Sciatic nerve (tissue), 2 donors: ENCODE measurements around the gene UBE2K. TPM values are rescaled to one million over a fixed set of nuclear protein-coding genes. Genes with fewer than 3 reads are reported as not detected.
A peak's percentile ranks its signal among the peaks of the same experiment; 100 is the strongest.
"Not testable (repeated sequence)": the region's sequence is repeated elsewhere in the genome, so short reads cannot be mapped to it uniquely, and the experiment has no call there.

ENCODE experiments used
- ATAC-seq: fragments of 200-7000 bp; cut with Tn5 transposase; one replicate; pipeline ENCODE4 v1.9.1; 2020; ENCODE audit warnings: mild to moderate bottlenecking, moderate library complexity
- DNase-seq: peaks from one replicate; pipeline ENCODE4 v3.0.0-alpha.2; 2020; ENCODE audit warnings: low spot score
- intact Hi-C: fragments of 100-400 bp; cut with DNase I; formaldehyde crosslinking; loops from one replicate; pipeline ENCODE4 v1.14.2; 2022
- total RNA-seq: library from RNA; stranded (reverse); fragmentation: NEBNext Ultra II Directional; extraction: Animal tissue kit (Norgen Biotek cat#: 25700); gene quantifications from one replicate; pipeline ENCODE4 v1.2.1, GENCODE V29; 2021
- donor health status: DM: no; HTN: no; CAD: no.
- donor health status: DM: no; HTN: no; CAD: no.

UBE2K gene
- total RNA-seq, 1 donor from 2014 or later, result 51.0 TPM

DNA sequence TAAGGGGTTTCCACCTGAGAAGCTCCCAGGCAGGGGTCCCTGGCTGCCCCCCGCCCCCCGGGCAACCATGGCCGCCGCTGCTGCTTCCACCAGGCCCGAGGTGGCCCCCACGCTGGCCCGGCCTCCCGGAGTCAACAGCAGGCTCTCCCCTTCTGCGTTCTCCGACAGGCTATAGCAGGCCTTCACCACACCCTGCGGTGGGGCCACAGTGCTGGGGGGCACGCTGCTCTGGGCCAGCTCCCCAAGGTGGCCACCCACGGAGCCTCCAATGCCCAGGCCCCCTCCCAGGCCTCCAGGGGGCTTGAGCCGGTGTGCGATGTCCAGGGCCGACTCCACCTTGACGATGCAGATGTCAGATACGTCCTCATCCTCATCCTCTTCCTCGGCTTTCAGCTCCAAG is 72.5 kb downstream of the UBE2K start:
- no peak for DNase-seq
- no peak for ATAC-seq
- intact Hi-C loops, result no loop called here

DNA sequence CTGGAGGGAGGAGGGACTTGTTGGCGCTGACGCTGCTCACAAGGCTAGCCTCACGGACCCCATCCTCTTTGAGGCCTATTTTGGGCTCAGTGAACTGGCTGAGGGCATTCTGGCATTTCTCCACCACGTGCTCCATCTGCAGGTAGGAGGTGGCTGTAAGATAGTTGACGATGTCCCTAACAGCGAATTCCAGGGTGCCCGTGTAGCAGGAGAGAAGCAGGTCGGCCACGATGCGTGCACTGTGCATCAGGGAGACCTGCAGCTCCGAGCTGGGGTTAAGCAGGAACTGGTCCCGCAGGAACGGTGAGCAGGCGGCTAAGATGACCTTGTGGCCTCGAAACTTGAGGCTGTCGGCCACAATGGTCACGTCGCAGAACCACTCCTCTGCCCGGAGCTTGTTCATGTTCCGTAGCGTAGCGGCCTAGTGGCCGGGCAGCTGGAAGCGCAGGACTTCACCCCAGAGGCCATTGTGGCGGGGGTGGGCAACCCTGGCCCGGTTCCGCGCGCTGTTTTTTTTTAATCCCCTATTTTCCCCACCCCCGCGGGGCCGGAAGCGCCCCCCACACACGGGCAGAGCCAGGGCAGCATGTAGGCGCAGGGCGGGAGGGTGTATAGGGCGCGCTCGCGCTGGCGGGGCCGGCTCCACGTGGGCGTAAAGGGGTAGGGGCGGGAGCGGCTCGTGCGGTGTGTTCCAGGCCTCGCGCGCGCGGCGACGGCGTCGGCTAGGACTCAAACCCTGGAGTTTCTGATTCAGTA is 73.2 kb downstream of the UBE2K start:
- ATAC-seq (peak; percentile 42), DNase-seq (no peak)
- intact Hi-C loops, result no loop called here

DNA sequence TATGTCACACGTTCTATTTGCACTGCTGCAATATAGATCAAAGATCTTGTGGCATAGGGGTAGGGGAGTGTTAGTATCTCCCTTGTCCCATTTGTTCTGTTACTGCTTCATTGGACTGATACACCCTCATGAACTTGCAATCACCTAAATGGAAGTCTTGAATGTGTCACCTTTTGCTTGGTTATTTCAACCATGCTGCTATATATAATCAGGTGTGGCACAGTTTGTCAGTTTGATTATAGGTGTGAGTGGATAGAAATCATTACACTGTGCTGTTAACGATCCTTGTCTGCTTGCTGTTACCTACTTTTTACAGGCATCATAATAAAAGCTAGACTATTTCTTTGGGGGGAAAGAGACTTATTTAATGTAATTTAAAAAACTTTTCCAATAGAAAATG is 84.1 kb downstream of the UBE2K start:
- DNase-seq, ATAC-seq, intact Hi-C loops: not testable (repeated sequence)

DNA sequence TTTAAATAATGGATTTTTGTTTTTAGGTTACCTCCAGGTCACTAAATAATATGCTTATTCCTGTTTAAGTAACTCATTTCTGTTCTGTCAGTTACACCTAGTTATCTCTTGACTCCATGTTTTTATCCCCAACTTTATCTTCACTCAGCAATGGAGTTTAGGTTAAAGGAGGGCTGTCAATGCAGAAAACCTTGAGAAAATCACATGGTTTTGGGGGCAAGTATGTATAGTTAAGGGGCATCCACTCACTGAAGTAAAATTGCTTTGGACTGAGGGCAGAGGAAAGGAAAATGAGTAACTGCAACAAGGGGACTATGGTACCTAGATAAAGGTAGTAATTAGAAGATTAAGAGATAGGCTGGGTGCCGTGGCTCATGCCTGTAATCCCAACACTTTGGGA is 87.1 kb downstream of the UBE2K start:
- DNase-seq (no peak), ATAC-seq (no peak)
- intact Hi-C loops, result no loop called here

DNA sequence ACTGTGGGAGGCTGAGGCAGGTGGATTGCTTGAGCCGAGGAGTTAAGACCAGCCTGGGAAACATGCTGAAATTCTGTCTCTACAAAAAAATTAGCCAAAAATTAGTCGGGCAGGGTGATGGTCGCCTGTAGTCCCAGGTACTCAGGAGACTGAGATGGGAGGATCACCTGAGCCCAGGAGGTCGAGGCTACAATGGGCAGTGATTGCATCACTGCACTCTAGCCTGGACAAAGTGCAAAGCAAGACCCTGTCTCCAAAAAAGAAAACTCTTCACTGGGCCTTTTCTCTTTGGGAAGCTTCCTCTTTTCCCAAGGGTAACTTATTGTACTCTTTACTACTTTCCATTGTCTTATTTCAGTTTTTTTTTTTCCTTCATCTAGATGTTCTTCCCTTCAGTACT is 88.9 kb downstream of the UBE2K start:
- ATAC-seq (no peak), DNase-seq (no peak)
- intact Hi-C loops, result no loop called here

DNA sequence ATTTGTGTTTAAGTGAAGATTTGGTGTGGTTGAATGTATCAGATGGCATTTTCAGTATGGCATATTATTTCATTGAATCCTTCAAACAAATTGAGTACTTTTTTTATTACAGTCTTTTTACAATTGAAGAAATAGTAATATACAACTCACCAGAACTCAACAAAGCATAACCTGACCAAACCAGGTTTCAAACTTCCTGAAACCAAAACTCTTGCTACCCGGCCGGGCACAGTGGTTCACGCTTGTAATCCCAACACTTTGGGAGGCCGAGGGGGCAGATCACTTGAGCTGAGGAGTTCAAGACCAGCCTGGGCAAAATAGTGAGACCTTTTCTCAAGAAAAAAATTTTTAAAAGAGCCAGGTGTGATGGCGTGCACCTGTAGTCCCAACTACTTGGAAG is 94.2 kb downstream of the UBE2K start:
- intact Hi-C loops, result no loop called here
- DNase-seq, result no peak
- ATAC-seq, result no peak

DNA sequence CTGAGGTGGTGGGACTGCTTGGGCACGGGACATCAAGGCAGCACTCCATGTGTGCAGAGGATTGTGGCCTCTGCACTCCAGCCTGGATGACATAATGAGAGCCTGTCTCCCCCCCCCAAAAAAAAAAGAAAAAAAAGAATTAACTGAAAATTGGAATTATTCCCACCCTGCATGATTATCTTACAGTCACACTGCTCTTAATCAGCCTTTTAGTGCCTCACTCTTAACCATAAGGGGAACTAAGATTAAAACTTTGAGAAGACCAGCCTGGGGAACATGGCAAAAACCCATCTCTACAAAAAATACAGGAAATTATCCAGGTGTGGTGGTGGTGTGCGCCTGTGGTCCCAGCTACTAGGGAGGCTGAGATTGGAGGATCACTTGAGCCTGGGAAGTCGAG is 94.6 kb downstream of the UBE2K start:
- ATAC-seq (no peak), DNase-seq (no peak)
- intact Hi-C loops, result no loop called here

DNA sequence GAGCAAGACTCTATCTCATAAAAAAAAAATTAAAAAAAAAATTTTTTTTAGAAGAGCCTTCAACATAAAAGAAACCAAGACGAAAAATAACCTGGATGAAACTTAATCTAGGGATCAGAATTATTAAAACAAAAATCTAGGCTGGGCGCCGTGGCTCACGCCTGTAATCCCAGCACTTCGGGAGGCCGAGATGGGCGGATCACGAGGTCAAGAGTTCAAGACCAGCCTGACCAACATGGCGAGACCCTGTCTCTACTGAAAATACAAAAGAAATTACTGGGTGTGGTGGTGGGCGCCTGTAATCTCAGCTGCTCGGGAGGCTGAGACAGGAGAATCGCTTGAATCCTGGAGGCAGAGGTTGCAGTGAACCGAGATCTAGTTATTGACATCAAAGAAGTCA is 95.0 kb downstream of the UBE2K start:
- intact Hi-C loops, ATAC-seq, DNase-seq: not testable (repeated sequence)

DNA sequence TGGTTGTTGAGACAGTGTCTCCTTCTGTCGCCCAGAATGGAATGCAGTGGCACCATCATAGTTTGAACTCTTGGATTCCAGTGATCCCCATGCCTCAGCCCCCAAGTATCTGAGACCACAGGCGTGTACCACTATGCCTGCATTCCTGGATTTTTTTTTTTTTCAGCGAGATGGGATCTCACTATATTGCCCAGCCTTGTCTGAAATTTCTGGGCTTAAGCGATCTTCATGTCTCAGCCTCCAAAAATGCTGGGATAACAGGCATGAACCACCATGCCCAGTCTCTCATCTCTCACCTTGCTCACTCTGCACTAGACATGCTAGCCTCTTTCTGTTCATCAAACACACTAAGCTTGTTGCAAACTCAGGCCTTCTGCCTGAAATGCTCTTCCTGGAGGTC is 104.1 kb downstream of the UBE2K start:
- DNase-seq (no peak), ATAC-seq (no peak)
- intact Hi-C loops, result no loop called here

DNA sequence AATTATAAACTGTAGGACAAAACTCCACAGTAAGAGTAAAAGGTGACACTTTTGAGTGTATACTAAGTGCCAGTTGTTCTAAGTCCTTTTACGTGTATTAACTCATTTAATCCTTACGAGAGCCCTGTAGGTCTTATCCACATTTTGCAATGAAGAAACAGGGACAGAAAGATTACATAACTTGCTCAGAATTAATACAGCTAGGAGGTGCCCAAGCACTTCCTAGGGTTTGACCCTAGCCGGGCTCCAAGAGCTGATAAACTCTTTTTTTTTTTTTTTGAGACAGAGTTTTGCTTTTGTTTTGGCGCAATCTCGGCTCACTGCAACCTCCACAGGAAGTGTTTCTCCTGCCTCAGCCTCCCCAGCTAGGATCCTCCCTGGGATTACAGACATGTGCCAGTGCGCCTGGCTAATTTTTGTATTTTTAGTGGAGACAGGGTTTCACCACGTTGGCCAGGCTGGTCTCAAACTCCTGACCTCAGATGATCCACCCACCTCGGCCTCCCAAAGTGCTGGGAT is 110.4 kb downstream of the UBE2K start:
- ATAC-seq (no peak), DNase-seq (no peak)
- intact Hi-C loops, result no loop called here

DNA sequence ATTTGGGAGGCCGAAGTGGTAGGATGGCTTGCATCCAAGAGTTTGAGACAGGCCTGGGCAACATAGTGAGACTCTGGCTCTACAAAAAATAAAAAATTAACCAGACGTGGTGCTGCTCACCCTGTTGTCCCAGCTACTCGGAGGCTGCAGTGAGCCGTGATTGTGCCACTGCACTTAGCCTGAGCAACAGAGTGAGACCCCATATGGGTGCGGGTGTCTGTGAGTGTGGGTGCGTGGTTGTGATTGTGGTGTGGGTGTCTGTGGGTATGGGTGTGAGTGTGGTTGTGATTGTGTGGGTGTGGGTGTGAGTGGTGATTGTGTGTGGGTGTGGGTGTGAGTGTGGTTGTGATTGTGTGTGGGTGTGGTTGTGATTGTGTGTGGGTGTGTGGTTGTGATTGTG is 114.6 kb downstream of the UBE2K start:
- no peak for DNase-seq
- ATAC-seq, result no peak
- intact Hi-C loops, result no loop called here

DNA sequence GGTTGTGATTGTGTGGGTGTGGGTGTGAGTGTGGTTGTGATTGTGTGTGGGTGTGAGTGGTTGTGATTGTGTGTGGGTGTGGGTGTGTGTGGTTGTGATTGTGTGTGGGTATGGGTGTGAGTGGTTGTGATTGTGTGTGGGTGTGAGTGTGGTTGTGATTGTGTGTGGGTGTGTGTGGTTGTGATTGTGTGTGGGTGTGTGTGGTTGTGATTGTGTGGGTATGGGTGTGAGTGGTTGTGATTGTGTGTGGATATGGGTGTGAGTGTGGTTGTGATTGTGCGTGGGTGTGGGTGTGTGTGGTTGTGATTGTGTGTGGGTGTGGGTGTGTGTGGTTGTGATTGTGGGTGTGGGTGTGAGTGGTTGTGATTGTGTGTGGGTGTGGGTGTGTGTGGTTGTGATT is 115.1 kb downstream of the UBE2K start:
- ATAC-seq, DNase-seq, intact Hi-C loops: not testable (repeated sequence)

DNA sequence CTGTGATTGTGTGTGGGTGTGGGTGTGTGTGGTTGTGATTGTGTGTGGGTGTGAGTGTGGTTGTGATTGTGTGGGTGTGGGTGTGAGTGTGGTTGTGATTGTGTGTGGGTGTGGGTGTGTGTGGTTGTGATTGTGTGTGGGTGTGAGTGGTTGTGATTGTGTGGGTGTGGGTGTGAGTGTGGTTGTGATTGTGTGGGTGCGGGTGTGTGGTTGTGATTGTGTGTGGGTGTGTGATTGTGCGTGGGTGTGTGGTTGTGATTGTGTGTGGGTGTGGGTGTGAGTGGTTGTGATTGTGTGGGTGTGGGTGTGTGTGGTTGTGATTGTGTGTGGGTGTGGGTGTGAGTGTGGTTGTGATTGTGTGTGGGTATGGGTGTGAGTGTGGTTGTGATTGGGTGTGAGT is 115.8 kb downstream of the UBE2K start:
- intact Hi-C loops, ATAC-seq, DNase-seq: not testable (repeated sequence)

DNA sequence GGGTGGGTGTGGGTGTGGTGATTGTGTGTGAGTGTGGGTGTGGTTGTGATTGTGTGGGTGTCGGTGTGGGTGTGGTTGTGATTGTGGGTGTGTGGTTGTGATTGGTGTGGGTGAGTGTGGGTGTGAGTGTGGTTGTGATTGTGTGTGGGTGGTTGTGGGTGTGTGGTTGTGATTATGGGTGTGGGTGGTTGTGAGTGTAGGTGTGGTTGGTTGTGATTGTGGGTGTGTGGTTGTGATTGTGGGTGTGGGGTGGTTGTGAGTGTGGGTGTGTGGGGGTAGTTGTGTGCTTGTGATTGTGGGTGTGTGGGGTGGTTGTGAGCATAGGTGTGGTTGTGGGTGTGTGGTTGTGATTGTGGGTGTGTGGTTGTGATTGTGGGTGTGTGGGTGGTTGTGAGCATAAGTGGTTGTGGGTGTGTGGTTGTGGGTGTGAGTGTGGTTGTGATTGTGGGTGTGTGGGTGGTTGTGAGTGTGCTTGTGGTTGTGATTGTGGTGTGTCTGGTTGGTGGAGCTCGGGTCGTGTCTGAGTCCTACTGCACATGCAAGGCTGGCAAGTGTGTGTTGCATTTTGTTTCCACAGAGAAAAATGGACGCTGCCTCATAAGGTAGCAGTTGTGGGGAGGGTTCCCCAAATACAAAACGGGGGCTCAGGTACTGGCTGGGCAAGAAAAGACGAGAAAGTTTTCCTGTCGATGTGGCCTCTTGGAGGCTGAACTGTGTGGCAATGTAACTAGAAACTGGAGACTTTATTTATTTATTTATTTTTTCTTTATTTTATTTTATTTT is 116.7 kb downstream of the UBE2K start:
- DNase-seq, result no peak
- intact Hi-C loops, result no loop called here
- ATAC-seq, result no peak

DNA sequence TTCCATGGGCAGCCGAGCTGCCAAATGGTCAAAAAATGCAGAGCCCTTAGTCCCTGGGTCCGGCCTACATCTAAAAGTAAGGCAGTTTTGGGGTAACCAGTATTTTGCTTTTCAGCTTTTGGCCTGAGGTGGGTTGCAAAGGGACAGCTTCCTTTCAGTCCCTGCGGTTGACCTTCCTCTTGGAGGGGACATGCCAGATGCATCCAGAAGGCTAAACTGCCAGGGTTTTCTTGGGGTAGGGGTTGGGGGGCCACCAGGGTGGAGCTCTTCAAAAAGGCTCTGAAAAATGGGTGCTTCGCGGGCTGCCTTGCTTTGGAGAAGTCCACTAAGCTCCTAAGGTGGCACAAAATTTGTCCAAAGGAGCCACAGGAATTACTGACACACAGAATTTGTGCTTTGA is 120.7 kb downstream of the UBE2K start:
- intact Hi-C loops, result no loop called here
- no peak for ATAC-seq
- DNase-seq, result no peak

DNA sequence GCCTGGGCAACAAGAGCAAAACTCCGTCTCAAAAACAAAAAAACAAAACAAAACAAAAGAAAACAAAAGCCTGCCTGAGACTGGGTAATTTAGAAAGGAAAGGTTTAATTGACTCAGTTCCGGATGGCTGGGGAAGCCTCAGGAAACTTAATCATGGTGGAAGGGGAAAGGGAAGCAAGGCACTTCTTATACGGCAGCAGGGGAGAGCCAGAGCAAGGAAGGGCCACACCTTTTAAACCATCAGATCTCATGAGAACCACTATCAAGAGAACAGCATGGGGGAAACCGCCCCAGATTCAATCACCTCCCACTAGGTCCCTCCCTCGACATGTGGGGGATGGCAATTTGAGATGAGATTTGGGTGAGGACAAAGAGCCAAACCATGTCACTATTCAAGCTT is 122.2 kb downstream of the UBE2K start:
- intact Hi-C loops, result no loop called here
- DNase-seq (no peak), ATAC-seq (no peak)

DNA sequence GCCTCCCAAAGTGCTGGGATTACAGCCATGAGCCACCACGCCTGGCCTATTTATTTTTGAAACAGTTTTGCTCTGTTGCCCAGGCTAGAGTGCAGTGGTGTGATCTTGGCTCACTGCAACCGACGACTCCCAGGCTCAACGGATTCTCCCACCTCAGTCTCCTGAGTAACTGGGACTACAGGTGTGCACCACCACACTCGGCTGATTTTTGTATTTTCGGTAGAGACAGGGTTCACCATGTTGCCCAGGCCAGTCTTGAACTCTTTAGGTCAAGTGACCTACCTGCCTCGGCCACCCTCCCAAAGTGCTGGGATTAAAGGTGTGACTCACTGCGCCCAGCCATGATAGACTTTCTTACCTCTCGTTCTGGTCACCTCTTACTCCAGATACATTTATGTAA is 124.0 kb downstream of the UBE2K start:
- ATAC-seq, result no peak
- no peak for DNase-seq
- intact Hi-C loops, result no loop called here

DNA sequence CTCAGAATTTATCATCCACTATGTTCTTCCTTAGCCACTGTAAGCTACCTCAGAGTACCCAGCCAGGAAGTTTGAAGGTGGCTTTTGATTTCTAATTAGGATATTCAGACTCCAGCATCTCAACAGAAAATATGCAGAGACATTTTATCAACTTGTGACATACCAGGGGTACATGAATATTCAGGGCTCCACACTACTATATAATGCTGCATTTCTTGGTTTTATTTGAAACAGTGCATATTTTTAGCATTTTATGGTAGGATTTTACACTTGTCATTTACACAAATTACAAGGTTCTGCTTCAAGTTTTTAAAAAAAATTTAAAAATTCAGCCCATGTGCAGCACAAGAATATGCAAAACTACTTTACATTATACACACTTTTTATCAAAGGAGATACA is 124.7 kb downstream of the UBE2K start:
- ATAC-seq, result no peak
- no peak for DNase-seq
- intact Hi-C loops, result no loop called here

DNA sequence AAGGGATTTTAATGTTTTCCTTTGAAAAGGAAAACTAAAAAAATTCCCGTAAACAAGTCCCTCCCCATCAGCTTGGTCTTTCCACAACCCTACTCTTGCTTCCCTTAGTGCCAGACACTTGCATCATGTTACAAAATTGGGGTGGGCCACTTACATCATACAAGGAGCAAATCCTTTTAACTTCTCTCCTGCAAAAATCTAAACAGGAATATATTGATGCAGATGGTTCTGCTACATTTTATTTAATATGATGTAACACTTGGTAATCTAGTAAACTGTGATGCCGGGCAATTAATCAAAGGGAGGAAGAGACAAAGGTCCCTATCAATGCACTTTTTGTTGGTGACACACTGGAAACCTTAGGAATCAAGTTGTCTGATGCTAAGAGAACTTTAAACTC is 125.3 kb downstream of the UBE2K start:
- peak; percentile 62 for ATAC-seq
- no peak for DNase-seq
- intact Hi-C loops, result no loop called here

DNA sequence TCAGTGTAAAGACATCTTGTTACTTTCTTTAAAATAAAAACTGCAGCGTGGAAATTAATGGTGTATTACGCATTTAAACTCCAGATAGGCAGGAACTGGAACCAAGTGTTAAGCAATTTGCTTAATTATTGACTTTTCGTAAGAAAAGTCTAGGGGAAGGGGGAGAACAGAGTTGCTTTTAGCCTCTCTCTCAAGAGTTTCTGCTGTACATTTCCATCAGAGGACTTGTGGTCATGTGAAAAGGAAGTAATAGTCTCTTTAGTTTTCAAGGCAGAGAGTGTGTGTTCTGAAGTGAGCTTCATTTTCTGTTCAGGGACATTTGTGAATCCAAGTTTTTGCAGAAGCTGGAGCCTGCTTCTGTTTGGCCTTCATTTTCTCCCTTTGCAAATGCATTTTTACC is 127.2 kb downstream of the UBE2K start:
- intact Hi-C loops, result no loop called here
- DNase-seq, result no peak
- no peak for ATAC-seq
